ENCODE results near the gene MCM8.
A peak's percentile ranks its signal among the peaks of the same experiment; 100 is the strongest.
"Not testable (repeated sequence)": the region's sequence is repeated elsewhere in the genome, so short reads cannot be mapped to it uniquely, and the experiment has no call there.

MCM8 gene

DNA sequence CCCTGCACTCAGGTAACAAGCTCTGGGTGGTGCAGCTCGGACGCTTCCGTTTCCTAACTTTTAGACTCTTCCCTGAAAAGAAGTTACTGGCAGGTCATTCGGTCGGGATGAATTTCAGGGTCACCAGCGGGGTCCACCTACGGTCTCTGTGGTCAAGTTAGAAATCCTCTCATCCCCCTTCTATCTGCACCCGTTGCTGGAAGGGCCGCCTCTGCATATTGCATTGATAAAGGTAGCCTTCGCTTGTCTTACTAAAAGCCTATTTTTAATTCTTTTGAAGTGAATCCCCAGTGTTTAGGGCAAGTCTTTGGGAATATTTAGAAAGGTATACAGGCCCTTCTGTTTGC, 56.1 kb downstream of the MCM8 start:
- no peak for DNase-seq (ENCODE audit: low read depth)

DNA sequence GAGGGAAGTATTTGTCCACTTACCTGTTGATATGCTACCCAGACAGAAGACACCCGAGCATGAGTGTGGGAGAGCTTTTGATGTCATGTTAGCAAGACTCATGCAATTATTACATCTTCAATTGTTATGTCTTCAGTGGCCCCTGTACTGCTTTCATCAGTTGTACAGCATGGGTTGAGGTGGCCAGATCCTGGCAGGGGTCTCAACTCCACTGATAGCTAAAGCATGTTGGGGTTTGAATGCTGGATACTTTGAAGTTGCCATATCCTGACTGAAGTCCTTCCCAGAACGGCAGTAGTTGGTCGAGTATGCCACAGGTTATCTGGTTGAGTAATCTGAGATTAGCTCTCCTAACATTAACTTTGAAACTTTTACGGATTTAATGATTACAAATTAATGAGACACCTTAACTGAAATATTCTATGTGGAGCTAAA, 56.7 kb downstream of the MCM8 start:
- DNase-seq (ENCODE audit: low read depth): no peak

DNA sequence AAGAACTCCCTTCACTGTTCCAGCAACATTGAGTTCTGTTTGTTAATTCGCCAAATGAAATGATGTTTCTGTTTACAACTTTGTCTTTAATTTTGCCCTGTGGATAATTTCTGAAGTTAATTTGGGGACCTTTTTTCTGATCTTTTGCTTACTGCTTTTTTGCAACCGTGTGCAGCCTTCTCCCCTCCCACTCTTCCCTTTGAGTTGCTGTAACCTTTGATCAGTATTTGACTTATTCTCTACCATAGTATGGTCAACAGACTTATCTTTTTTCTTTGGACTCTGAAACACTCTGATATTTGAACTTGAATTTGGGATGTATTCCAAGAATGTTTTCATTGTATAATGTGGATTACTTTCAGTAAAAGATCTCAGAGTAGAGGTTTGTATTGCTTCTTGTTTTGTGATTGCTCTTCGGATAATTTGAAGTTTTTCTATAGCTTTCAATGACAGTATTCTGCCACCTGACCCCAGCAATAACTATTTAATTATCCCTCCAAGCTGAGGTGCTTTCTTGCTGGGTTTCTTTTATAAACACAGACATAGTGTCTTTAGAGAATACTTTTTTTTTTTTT, 57.2 kb downstream of the MCM8 start:
- no peak for DNase-seq (ENCODE audit: low read depth)

DNA sequence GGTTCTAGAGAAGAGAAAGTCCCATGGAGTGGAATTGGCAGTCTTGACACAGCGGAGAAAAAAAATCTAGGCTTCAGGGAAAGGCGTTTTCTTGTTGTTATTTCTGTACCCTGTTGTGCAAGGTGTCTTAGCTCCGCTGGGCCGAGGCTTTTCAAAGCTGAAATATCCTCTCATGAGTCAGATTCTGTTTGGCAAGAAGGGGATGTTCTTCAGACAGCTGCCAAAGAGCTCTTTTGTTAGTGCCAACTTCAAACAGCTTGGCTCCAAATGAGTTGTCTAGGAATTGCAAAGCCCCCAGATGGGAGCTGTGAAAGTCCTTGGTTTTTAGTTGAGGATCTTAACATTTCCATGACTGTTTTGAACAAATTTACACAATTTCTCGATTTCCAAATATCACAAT, 57.8 kb downstream of the MCM8 start:
- DNase-seq (ENCODE audit: low read depth): peak; percentile 43

DNA sequence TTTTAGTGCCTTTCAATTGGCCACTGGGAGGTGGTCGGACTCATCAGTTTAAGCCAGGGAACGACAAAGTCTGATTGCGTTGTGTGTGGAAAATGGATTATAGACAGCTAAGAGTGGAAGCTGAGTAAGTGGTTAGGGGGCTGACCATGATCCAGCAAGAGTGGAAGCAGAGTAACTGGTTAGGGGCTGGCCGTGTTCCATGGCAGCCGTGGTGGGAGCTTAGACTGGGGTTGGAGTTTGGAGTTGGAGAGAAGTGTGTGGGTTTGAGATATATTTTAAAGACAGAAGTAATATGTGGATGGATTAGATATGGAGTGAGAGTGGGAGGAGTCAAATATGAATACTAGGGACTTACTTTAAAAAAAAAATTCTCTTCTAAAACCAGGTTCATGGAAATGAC, 61.7 kb downstream of the MCM8 start:
- DNase-seq (ENCODE audit: low read depth): no peak

DNA sequence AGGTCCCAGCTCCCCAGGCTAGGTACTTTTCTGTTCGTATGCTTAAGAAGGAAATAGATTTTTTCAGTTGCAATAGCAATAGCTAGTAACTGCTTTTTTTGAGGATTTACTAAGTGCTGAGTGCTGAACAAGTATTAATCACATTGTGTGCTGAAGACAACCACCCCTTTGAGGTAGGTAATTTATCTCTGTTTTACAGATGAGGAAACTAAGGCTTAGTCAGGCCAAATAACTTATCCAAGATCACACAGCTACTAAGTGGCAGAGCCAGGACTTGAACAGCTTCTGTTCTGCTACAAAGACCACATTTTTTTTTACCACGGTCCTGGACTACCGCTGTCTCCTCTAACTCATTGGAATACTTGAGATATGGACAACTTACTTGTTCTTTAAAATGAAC, 63.6 kb downstream of the MCM8 start:
- no peak for DNase-seq (ENCODE audit: low read depth)

DNA sequence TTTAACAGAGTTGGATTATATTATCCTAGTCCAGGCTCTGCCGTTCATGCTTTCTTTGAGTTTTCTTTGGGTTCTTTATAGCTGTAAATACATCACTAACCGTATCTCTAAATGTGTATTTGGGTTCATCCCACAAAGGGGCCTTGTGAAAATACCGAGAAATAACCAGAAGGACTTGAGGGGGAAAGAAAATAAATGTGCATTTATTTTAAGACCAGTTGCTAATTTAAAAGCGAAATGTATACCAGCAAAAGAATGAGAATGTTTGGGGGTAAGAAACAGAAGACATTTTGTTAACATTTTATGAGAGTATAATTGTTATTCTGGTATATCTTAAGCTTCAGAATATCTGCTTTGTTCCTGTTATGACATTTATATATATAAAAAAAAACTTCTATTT, 64.5 kb downstream of the MCM8 start:
- no peak for DNase-seq (ENCODE audit: low read depth)

DNA sequence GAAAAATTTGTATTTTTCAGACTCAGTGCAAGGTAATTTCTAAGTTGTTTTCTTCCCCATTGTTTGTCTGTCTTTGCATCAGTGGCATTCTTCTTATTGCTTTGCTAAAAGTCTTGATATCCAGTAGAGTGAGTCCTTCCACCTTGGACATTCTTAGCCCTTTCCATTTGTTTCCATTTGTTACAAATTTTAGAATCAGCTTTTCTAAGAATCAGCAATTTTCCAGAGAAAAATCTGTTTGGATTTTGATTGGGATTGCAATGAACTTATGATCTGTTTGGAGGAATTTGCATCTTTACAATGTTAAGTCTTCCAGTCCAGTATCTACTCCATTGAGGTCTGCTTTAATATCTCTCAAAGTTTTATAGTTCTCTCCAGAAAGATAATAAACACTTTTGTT, 67.0 kb downstream of the MCM8 start:
- DNase-seq (ENCODE audit: low read depth): no peak

DNA sequence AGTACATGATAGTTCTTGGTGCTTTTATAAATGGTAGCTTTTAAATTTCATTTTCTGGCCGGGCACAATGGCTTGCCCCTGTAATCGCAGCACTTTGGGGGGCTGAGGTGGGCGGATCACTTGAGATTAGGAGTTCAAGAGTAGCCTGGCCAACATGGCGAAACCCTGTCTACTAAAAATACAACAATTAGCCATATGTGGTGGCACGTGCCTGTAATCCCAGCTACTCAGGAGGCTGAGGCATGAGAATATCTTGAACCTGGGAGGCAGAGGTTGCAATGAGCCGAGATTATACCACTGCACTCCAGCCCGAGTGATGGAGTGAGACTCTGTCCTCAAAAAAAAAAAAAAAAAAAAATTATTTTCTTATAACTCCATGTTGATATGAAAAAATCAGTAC, 67.4 kb downstream of the MCM8 start:
- no peak for DNase-seq (ENCODE audit: low read depth)

DNA sequence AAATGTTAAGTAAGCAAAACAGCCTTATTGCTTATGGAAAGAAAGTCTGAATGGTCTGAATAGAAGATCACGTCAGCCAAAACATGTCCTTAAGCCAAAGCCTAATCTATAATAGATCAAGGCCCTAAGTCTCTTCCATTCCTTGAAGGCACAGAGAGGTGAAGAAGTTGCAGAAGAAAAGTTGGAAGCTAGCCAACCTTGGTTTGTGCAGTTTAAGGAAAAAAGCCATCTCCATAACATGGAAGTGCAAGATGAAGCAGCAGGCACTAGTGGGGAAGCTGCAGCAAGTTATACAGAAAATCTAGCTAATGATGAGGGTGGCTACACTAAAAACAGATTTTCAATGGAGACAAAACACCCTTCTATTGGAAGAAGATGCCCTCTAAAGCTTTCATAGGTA, 74.3 kb downstream of the MCM8 start:
- DNase-seq (ENCODE audit: low read depth): no peak

DNA sequence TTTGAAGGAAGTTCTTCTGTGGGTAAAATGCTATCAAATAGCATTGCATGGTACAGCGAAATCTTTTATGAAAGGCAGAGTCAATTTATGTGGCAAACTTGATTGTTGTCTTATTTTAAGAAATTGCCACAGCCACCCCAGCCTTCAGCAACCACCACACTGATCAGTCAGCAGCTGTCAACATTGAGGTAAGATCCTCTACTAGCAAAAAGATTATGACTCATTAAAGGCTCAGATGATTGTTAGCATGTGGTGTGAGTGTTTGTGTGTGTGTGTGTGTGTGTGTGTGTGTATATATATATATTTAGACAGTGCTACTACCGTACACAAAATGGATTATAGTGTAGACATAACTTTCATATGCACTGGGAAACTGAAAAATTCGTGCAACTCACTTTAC, 75.6 kb downstream of the MCM8 start:
- no peak for DNase-seq (ENCODE audit: low read depth)

DNA sequence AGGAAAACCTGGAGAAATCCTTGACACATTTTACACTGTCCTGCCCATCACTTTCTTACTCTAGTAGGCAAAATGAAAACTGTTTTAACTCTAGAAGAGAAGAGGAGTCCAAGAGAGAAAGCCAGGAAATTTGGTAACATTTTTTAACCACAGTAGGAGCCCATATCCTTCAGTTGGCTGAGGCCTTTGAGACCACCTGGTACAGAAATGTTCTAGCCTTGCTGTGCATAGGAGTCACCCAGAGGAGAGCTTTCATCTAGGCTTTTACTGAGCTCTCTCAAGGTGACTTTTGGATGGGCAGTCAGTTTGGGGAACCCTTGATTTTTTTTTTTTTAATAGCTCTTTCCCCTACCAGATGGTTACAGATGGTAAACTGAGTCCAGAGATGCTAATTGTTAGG, 78.4 kb downstream of the MCM8 start:
- DNase-seq (ENCODE audit: low read depth): no peak

DNA sequence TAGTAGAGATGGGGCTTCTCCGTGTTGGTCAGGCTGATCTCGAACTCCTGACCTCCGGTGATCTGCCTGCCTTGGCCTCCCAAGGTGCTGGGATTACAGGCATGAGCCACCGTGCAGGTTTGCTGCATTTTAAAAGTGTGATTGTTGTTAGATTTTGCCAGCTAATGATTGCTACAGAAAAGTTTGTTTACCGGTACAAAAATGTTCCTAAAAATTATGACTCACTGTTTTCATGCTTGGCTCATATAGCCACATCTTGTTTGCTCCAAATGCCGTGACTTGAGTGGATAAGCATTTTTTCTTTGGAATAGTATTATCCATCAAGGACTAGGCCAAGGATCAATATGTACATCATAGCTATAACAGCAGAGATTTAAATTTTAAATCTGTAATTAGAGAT, 79.1 kb downstream of the MCM8 start:
- no peak for DNase-seq (ENCODE audit: low read depth)

DNA sequence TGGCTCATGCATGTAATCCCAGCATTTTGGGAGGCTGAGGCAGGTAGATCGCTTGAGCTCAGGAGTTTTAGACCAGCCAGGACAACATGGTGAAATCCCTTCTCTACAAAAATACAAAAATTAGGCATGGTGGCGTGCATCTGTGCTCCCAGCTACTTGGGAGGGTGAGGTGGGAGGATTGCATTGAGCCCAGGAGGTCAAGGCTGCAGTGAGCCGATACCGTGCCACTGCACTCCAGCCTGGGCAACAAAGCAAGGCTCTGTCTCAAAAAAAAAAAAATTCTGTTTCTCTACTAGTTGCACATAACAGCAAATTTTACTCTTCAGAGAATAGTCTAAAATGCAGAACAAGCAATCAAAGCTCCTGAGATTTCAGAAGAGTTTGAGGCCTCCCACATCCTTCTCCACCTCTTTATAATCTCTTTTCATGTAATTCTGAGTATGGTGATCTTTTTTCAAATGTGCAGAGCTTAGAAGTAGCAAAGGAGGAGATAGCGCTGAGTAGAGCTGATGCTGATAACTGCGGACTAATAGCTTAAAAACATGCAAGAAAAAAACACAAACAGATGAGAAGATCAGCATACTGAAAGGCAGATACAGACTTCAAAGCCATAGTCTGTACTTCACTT, 80.1 kb downstream of the MCM8 start:
- DNase-seq (ENCODE audit: low read depth): no peak

DNA sequence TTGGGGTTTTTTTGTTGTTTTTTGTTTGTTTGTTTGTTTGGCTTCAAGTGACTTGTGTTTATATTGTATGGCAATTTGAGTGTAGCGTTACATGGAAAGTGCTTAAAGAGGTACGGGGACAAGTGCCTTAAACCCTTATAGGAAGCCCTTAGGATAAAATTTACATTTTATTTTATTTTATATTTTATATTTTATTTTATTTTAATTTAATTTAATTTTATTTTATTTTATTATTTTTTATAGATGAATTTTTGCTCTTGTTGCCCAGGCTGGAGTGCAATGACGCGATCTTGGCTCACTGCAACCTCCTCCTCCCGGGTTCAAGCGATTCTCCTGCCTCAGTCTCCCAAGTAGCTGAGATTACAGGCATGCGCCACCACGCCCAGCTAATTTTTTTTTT, 82.5 kb downstream of the MCM8 start:
- not testable (repeated sequence) for DNase-seq (ENCODE audit: low read depth)

DNA sequence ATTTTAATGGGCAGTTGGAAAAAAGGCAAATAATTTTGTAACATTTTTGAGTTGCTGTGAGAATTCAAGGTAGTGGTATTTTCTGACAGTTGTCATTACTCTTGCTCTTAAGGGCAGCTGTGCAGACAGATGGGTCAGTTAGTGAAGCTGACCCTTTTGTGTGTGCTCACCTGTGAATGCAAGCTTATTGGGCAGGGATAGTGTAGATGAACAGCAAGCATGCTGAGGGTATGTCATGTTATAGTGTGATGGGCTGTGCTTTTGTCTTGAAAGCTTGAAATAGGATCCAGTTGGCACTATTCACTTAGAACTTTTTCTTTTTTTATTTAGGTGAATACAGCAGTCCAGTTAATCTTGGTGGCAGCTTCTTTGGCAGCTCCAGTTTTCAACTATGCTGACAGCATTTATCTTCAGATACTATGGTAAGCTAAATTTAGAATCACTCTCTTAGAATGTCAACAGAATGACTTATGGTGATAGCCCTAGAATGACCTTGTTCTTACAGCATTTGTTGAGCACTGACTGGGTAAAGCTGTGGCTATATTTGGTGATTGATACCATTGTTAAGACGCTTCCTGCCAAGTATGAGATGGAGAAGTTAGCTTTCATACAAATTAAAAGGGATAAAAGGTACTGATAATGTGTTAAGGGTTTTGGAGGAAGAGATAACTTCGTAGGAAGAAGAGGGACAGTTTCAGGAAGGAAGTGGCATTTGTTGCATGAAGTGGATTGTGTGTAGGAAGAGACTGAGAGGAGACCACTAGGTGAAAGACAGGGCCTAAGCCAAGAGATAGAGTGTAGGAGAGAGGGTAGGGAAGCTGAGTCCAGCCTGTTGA, 83.9 kb downstream of the MCM8 start:
- no peak for DNase-seq (ENCODE audit: low read depth)

DNA sequence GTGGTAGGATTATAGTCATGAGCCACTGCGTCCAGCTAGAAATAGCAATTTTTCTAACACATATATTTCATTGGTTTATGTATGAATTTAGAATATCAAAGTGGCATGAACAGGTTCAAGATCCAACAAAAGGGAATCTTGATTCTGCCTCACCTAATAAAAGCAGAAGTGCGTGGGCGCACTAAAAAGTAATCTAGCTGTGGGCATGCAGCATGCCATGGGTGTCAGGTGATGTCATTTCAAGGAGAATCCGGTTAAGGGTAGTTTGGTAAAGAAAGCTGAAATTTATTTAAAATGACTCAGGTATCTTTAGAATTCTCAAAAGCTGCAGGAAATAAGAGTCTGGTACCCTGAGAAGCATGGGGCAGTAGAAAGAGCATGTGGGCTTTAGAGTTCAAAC, 85.8 kb downstream of the MCM8 start:
- DNase-seq (ENCODE audit: low read depth): no peak

DNA sequence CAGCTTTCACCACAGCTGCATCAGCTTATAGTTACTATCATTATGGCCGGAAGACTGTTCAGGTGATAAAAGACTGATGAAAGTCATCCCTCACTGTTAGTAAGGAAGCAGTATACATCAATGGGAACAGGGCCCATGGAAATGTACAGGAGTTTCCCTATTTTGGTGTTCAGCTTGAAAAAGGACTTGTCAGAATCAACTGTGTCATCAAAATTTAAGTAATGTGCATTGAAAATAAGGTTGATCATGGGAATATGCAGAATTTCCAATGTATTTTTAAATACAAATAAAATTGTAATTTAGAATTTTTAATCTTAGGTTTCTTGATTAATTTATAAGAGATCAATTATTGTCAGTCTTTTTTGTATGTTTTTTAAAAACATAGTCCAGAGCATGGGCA, 86.6 kb downstream of the MCM8 start:
- no peak for DNase-seq (ENCODE audit: low read depth)

DNA sequence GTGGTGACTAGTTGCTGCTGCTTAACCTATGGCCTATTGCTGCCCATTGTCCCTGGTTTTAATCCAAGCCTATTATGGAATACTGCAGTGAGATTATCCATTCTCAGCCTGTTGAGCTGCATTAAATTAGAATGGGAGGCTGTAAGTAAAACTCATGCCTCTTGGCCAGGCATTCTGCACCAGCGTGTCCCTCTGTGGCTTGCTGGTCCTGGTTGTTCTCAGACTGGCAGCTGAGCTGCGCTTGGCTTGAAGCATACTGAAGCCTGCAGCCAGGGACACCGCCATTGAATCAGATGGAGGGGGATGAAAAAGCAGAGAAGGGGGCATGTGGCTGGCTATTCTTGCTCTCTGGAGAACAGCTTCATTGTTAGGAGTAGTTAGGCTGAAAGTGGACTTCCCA, 87.8 kb downstream of the MCM8 start:
- DNase-seq (ENCODE audit: low read depth): no peak

DNA sequence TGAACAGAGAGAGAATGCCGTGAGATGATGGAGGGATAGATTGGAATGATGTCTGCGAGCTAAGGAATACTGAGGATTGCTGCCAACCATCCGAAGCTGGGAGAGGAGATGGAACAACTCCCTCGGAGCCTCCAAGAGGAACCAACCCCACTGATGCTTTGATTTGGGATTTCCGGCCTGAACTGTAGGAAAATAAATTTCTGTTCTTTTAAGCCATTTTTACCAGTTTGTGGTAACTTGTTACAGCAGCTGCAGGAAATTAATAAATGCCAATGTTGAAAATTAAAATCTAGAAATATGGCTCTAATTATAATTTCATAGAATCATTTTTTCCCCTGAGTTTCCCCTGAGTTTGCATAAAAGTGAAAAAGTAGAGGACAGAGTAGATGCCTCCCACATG, 89.3 kb downstream of the MCM8 start:
- DNase-seq (ENCODE audit: low read depth): no peak

DNA sequence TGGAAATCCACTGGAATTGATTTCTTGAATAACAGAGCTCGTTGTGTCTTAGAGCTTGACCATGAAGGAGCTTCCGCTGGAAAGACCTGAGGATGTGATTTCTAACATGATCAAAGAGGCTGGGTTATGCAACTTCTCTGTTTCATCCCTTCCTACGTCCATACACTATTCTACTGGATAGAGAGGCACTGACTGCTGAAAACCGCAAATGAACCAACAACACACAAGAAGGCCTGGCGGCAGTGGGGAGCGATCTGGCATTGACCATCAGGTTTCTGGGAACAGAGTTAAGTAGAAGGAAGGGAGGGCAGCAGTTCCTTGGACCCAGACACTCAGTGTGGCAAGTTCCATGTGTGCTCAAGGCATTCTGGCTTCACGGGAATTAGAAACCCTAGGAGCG, 90.1 kb downstream of the MCM8 start:
- DNase-seq (ENCODE audit: low read depth): no peak

DNA sequence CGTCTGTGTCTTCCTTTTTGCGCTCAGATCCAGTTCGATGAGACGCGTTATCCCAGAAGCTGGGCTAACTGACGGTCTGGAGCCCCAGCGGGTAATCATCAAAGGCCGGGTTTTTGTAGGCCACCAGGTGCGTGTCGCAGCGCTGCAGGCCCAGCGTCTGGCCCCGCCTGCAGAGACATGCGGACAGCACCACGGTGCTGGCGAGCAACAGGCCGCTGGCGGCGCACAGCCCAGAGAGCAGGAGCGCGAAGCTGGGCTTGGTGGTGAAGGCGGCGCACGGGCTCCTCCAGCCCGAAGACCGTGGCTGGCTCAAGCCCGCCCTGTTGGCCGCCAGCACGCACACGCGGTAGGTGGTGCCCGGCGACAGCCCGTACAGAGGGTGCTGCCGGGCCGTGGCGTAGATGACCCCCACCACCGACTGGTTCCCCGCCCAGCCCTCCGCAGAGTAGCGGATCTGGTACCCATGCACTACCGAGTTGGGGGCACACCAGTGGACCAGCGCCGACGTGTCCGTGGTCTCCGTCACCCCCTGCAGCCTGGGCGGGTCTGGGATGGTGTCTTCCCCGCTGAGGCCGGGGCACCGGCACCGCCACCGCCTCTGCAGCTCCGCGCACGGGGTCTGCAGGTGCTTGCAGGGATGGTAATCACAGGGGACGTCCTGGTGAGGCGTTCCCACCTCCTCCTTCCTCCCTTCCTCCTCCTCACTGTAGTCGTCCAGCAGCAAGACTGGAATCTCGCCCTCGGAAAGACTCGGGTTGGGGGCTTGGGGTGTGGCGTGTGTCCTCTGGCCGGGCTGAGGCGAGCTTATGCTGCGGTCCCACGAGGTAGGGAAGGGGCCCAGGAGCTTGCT, 90.7 kb downstream of the MCM8 start:
- no peak for DNase-seq (ENCODE audit: low read depth)

DNA sequence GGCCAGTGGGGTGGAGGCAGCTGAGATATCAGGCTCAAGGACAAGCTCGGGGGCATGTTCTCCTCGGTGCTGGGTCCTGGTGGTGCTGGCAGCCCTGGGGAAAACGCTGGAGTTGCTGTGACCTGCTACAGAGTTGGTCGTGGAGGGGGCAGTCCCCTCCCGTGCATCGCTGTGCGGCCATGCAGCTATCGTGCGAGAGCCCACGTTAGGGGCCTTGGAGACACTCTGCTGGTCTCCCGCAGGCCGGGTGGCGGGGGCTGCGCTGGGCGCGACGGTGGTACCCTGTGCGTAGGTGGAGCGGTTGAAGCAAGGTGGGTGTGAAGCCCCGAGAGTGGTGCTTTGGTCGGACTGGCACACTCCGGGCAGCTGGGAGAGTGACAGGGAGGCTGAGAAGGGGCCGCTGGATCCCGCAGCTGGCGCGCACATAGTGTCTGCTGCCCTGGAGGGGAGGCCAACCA, 91.4 kb downstream of the MCM8 start:
- no peak for DNase-seq (ENCODE audit: low read depth)
